ENCODE data around the gene EDEM2.
"Not testable (repeated sequence)": the region's sequence is repeated elsewhere in the genome, so short reads cannot be mapped to it uniquely, and the experiment has no call there.

The EDEM2 gene

GRCh38 chr20:35085477-35086225 lies 61.5 kb downstream of the EDEM2 start:
- no peak for DNase-seq

GRCh38 chr20:35084998-35085397 lies 62.1 kb downstream of the EDEM2 start:
- DNase-seq, result no peak

GRCh38 chr20:35080348-35080642 lies 66.8 kb downstream of the EDEM2 start:
- DNase-seq, result not testable (repeated sequence)

GRCh38 chr20:35079472-35080347 lies 67.4 kb downstream of the EDEM2 start:
- no peak for DNase-seq

GRCh38 chr20:35077872-35078271 lies 69.3 kb downstream of the EDEM2 start:
- DNase-seq, result no peak

- no peak for DNase-seq
Observed at GRCh38 chr20:35077341-35077740, 69.8 kb downstream of the EDEM2 start.

- not testable (repeated sequence) for DNase-seq
Observed at GRCh38 chr20:35071436-35072153, 75.5 kb downstream of the EDEM2 start.

GRCh38 chr20:35066194-35066593 lies 80.9 kb downstream of the EDEM2 start:
- no peak for DNase-seq
